Naive B cell (primary cell): ENCODE results near the gene TRAPPC3. TPM values are rescaled to one million over a fixed set of nuclear protein-coding genes. Genes with fewer than 3 reads are reported as not detected.
A peak's percentile ranks its signal among the peaks of the same experiment; 100 is the strongest.

Source experiments
- ATAC-seq, 2 donors: fragments of 150-1000 bp; cut with Tn5 transposase; 2 replicates each; pipeline ENCODE4 v1.10.0; 2021; ENCODE audit warnings: low read depth in 2 of 2, mild to moderate bottlenecking in 2 of 2, moderate library complexity in 2 of 2
- DNase-seq: peaks from one replicate; pipeline ENCODE4 v3.0.0; 2022
- H3K27ac Mint-ChIP-seq, 6 donors: one replicate each; pipeline ENCODE4 v1.8.0; 2020 to 2022; ENCODE audit warnings: mild to moderate bottlenecking in 6 of 6, mixed read lengths in 6 of 6, moderate library complexity in 5 of 6, inconsistent platforms in 2 of 6
- H3K27me3 Mint-ChIP-seq, 3 donors: one replicate each; pipeline ENCODE4 v1.8.0; 2021 to 2022; ENCODE audit warnings: mixed read lengths in 3 of 3, mild to moderate bottlenecking in 1 of 3
- H3K36me3 Mint-ChIP-seq, 2 donors: one replicate each; pipeline ENCODE4 v1.8.0; 2020 to 2022; ENCODE audit warnings: mixed read lengths in 2 of 2, inconsistent platforms in 1 of 2, mild to moderate bottlenecking in 1 of 2
- H3K4me1 Mint-ChIP-seq, 3 donors: one replicate each; pipeline ENCODE4 v1.8.0; 2020 to 2022; ENCODE audit warnings: mixed read lengths in 3 of 3, inconsistent platforms in 1 of 3, mild to moderate bottlenecking in 1 of 3, moderate library complexity in 1 of 3
- H3K4me3 Mint-ChIP-seq, 8 donors: one replicate each; pipeline ENCODE4 v1.8.0; 2020 to 2022; ENCODE audit warnings: mild to moderate bottlenecking in 8 of 8, mixed read lengths in 8 of 8, moderate library complexity in 8 of 8, inconsistent platforms in 2 of 8
- H3K9me3 Mint-ChIP-seq, 7 donors: one replicate each; pipeline ENCODE4 v1.8.0; 2020 to 2022; ENCODE audit warnings: mixed read lengths in 7 of 7, mild to moderate bottlenecking in 5 of 7, inconsistent platforms in 2 of 7, moderate library complexity in 1 of 7
- polyA plus RNA-seq, 6 donors: library from polyadenylated mRNA; unstranded; fragments of 300-500 nt; fragmentation: Illumina TruSeq; gene quantifications; one replicate each; pipeline ENCODE4 v1.2.3, GENCODE V29; 2021; ENCODE audit warnings: low read depth in 6 of 6

TRAPPC3 gene
- polyA plus RNA-seq, 6 donors from 2014 or later, result 103 to 185 (median 109) TPM

DNA sequence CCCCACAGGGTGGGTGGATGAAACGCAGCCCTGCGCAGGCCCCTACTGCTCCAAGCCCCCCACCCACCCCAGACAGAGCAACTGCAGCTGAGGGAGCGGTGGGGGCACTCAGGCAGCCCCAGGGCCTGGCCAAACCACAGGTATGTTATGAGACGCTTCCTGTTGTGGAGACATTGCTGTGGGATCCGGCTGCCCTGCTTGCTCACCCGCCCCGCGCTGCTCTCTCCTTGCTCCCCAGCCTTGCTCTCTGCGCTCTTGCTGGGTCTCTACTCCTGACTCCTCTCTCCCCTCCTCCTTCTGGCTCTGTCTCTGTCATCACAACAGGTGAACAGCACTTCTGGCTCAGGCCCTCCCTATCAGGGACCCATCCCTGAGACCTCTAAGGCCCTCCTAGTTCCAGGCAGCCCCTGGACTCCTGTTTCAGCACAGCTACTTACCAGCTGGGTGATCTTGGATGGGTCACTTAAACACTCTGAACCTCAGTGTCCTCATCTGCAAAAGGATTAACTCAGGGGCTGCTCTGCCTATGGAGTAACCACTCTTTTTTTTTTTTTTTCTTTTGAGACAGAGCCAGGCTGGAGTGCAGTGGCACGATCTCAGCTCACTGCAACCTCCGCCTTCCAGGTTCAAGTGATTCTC, 40.1 kb downstream of the TRAPPC3 start:
- Mint-ChIP-seq H3K4me3 (no peak overlapping the region), H3K9me3 (no peaks in the 10 kb centered on the region), H3K27ac (peak overlapping the region in 3 of 6 donors; percentile 34 to 75 (median 58)), H3K27me3 (peaks cover 0 to 2% (median 0%) of the 10 kb centered on the region in 3 donors), H3K36me3 (no peaks in the 10 kb centered on the region), H3K4me1 (peaks cover 3 to 8% (median 6%) of the 10 kb centered on the region in 3 donors)
- DNase-seq (no peak), ATAC-seq (peak; percentile 25 to 32)

DNA sequence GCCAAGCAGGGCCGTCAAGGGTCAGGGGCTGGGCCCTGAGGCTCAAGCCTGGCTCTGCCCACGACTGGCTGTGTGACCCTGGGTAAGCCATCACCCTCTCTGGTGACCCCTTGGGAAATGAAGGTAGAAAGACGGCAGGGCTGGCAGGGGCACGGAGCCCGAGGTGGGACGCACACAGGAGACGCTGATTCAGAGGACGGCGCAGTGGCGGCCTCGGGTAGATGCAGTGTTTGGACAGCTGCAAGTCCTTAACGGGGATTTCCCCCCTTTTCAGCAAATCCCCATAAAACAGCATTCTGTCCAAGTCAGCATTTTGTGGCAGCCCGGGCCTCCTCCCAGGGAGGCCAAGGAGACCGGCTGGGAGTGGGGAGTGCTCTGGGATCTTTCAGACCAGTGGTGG, 41.0 kb downstream of the TRAPPC3 start:
- DNase-seq (no peak), ATAC-seq (no peak)
- peaks cover 3 to 8% (median 6%) of the 10 kb centered on the region in 3 donors for H3K4me1 Mint-ChIP-seq
- H3K9me3 Mint-ChIP-seq, result no peaks in the 10 kb centered on the region
- H3K27me3 Mint-ChIP-seq, result no peaks in the 10 kb centered on the region
- no peak overlapping the region for H3K27ac Mint-ChIP-seq
- peak overlapping the region in 1 of 8 donors; percentile 9 for H3K4me3 Mint-ChIP-seq
- no peaks in the 10 kb centered on the region for H3K36me3 Mint-ChIP-seq

DNA sequence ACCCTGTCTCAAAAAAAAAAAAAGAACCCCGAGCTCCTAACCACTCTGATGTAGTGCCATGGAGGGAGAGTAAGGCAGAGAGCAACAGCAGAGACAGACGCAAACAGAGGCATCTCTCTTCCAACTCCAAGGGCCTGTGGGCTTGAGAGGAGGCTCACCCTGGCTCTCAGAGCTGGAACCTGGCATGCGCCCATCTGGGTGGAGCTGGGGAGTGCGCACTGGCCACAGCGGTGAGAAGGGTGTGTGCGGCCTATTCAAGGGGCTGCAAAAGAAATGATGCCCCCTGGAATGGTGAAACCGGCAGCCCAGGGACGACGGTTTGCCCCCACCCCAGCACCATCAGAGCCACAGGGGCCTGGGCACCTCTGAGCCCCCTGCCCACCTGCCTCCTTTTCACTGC, 41.9 kb downstream of the TRAPPC3 start:
- Mint-ChIP-seq H3K9me3 (no peaks in the 10 kb centered on the region), H3K27ac (peak overlapping the region in 1 of 6 donors; percentile 20), H3K4me1 (peaks cover 3 to 8% (median 6%) of the 10 kb centered on the region in 3 donors), H3K4me3 (no peak overlapping the region), H3K36me3 (no peaks in the 10 kb centered on the region), H3K27me3 (no peaks in the 10 kb centered on the region)
- ATAC-seq (no peak), DNase-seq (no peak)

DNA sequence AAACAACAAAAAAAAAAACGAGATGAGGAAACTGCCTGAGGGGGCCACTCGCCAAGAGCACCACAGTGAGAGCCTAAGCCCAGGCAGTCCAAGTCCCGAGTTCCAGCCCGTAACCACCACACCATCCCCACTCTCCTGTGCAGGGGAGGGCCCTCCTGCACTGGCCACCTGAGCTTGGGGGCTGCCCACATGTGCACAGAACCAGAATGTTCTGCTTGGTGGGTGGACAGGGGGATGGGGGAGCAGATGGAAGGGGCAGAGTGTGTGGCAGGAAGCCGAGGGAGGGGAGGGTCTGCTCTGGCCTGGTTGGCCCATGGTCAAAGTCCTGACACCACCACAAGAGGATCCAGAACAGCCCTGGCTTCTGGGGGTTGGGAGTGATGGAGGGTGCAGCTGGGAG, 43.0 kb downstream of the TRAPPC3 start:
- Mint-ChIP-seq H3K36me3 (no peaks in the 10 kb centered on the region), H3K4me3 (no peak overlapping the region), H3K27me3 (no peaks in the 10 kb centered on the region)

DNA sequence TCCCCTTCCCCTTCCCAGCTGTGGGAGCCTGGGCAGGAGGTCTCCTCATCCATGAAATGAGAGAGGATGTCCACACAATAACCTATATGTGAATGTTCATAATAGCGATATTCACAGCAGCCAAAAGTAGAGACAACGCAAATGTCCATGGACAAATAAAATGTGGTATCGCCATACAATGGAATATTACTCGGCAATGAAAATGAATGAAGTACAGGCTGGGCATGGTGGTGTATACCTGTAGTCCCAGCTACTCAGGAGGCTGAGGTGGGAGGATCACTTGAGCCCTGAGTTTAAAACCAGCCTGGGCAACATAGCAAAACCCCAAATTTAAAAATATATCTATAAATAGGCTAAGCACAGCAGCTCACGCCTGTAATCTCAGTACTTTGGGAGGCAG, 47.7 kb downstream of the TRAPPC3 start:
- H3K27me3 Mint-ChIP-seq, result no peaks in the 10 kb centered on the region
- ATAC-seq, result no peak
- H3K4me1 Mint-ChIP-seq, result peaks cover 0 to 6% (median 0%) of the 10 kb centered on the region in 3 donors
- DNase-seq, result no peak
- no peaks in the 10 kb centered on the region for H3K9me3 Mint-ChIP-seq
- no peaks in the 10 kb centered on the region for H3K36me3 Mint-ChIP-seq
- no peak overlapping the region for H3K4me3 Mint-ChIP-seq
- H3K27ac Mint-ChIP-seq, result peak overlapping the region in 1 of 6 donors; percentile 47

More for the DNA sequence above, 43.0 kb downstream of the TRAPPC3 start:
- Mint-ChIP-seq H3K4me1 (peaks cover 2 to 6% (median 6%) of the 10 kb centered on the region in 3 donors), H3K27ac (no peak overlapping the region), H3K9me3 (no peaks in the 10 kb centered on the region)
- ATAC-seq, result no peak
- no peak for DNase-seq

DNA sequence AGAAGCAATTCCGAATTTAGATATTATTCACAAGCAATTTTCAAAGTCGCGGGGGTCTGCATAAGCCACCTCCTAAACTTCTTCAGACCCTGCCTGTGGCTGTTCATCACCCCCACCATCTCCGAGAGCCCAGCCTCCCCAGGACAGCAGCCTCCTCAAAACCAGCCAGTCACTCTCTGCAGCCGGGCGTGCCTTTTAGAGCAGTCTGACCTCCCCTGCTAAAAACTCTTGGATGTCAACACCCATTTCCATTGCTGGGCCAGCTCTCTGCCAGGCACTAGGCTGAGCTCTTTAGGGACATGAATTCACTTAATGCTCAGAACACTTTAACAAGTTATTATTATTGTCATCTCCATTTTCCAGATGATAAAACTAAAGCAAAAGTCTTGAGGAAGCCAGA, 48.9 kb downstream of the TRAPPC3 start:
- ATAC-seq (no peak), DNase-seq (no peak)
- no peaks in the 10 kb centered on the region for H3K9me3 Mint-ChIP-seq
- H3K27me3 Mint-ChIP-seq, result no peaks in the 10 kb centered on the region
- H3K27ac Mint-ChIP-seq, result no peak overlapping the region
- no peak overlapping the region for H3K4me3 Mint-ChIP-seq
- H3K4me1 Mint-ChIP-seq, result peaks cover 0 to 6% (median 0%) of the 10 kb centered on the region in 3 donors
- H3K36me3 Mint-ChIP-seq, result no peaks in the 10 kb centered on the region

DNA sequence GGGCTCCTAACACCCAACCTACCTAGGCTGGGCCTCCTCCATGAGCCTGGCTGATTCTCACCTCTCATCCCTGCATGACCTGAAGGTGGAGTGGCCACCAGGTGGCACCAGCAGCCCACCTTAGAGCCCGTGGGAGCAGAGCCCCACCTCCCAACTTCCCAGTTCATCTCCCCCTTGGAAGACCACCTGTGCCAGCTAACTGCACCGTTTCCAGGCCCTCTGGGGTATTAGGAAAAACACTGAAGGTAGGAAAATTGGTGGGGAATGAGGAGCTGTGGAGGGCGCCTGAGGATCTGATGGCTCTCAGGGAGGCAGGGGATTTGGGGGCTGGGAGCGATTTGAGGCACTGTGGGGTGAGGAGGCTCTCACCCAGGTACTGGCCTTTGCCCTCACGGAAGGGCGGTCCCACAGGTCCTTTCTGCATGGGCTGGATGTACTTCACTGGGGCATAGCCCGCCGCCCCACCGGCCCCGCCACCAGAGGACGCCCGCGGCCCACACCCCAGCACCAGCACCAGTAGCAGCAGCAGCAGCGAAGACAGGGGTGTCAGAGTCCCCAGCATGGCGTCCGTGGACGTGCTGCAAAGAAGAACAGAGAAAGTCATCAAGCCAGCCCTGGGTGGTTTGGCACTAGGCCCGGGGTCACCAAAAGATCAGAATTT, 49.5 kb downstream of the TRAPPC3 start:
- DNase-seq (peak; percentile 67), ATAC-seq (peak; percentile 88 to 89)
- H3K27me3 Mint-ChIP-seq, result no peaks in the 10 kb centered on the region
- H3K9me3 Mint-ChIP-seq, result no peaks in the 10 kb centered on the region
- no peaks in the 10 kb centered on the region for H3K36me3 Mint-ChIP-seq
- H3K4me3 Mint-ChIP-seq, result no peak overlapping the region
- H3K4me1 Mint-ChIP-seq, result peaks cover 0 to 6% (median 0%) of the 10 kb centered on the region in 3 donors
- H3K27ac Mint-ChIP-seq, result peak overlapping the region in 3 of 6 donors; percentile 19 to 53 (median 20)

DNA sequence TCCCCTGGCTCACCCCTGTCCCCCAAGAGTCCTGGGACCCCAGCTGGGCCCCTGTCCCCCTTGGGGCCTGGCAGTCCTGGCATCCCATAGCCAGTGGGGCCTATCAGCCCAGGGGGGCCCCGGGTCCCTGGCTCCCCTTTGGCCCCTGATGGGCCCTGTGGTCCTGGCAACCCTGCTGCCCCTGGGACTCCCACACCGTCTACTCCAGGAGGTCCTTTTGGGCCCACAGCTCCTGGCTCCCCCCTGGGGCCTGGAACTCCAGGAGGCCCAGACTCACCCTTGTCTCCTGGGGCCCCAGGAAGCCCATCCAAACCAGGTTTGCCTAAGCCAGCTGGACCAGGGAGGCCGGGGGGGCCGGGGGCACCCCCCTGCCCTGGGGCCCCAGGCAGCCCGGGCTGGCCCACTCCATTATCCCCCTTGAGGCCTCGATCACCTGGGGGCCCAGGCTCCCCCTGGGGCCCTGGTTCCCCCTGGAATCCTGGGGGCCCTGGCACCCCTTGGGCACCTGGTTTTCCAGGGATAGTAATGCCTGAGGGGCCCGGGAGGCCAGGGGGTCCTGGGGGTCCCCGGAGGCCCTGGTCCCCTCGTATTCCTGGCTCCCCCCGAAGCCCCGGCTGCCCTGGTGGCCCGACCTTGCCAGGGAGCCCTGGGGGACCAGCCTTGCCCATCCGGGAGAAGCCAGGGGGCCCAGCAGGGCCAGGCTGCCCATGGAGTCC, 50.5 kb downstream of the TRAPPC3 start:
- DNase-seq, result no peak
- Mint-ChIP-seq H3K4me1 (peaks cover 0 to 6% (median 0%) of the 10 kb centered on the region in 3 donors), H3K27ac (no peak overlapping the region), H3K36me3 (no peaks in the 10 kb centered on the region), H3K27me3 (no peaks in the 10 kb centered on the region), H3K4me3 (no peak overlapping the region), H3K9me3 (no peaks in the 10 kb centered on the region)
- ATAC-seq, result no peak

DNA sequence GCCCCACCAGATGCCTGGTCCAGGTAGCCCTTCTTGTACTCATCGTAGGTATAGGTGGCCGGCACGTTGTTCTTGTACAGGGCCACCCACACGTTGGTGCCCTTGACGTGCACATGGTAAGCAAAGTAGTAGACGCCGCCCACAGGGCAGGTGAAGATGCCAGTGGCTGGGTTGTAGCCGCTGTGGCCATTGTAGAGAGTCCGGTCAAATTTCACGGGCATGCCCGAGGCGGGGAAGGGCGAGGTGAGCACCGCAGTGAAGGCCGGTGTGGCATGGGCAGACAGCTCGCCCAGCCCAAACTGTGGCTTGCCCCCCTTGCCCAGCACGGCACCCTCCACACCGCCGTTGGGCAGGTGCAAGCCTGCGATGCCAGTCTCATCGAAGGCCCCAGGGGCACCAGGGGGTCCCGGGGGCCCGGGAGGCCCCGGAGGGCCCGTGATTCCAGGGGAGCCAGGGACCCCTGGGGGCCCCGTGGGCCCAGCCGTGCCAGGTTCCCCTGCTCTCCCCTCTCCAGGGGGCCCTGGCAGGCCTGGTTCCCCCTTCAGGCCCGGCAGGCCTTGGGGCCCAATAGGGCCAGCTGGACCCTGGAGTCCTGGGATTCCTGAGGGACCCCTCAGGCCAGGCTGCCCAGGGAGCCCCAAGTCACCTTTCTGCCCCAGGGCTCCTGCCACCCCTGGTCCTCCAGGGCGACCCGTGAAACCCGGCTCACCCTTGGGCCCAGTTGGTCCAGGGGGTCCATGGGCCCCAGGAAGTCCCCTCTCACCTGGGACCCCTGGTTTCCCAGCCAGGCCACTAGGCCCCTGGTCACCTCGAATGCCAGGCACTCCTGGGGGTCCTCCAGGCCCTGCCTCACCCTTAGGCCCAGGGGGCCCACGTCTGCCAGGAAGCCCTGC, 51.3 kb downstream of the TRAPPC3 start:
- DNase-seq (no peak), ATAC-seq (no peak)
- Mint-ChIP-seq H3K4me1 (peaks cover 0 to 6% (median 0%) of the 10 kb centered on the region in 3 donors), H3K4me3 (no peak overlapping the region), H3K27me3 (no peaks in the 10 kb centered on the region), H3K36me3 (no peaks in the 10 kb centered on the region), H3K9me3 (no peaks in the 10 kb centered on the region), H3K27ac (no peak overlapping the region)

DNA sequence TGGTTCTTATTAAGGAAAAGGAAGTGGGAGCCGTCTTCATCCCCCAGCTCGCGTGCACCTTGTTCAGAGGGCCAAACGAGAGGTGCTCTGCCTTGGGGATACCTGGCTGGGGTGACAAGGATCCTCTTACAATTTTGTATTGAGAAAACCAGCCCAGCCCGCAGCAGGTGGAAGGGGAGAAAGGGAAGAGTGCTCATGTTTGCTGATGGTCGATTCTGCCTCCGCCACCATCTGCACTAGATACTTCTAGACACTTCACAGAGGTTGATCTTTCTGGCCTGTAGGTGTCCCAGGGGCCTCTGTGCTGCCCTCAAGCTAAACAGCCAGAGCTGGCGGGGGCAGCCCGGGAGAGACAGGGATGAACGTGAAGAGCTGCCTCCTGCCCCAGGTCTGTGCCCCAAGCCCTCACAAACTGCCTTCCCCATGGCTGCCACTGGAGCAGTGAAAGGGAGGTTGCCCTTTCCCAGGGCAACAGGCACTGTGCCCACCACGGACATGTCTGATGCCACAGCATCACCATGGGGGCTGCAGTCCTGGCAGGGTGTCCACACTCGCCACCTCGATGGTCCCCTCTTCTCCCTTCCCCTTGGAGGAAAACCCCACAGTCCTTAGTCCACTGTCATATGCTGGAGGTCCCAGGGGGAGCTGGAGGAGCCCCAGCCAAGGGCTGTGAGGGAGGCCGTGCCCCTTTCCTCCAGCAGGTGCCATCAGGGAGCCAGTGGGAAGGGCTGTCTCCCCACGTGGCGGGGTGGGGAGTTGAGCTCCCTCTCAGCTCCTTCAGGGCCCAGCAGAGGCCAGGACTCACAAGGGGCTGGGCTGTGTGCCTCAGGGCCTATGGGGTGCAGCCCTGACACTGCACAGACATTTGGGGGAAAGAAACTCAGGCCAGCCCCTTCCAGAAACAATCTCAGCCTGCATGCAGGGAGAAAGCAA, 52.5 kb downstream of the TRAPPC3 start:
- Mint-ChIP-seq H3K27me3 (no peaks in the 10 kb centered on the region), H3K4me3 (no peak overlapping the region), H3K4me1 (peaks cover 0 to 10% (median 0%) of the 10 kb centered on the region in 3 donors), H3K27ac (peak overlapping the region in 4 of 6 donors; percentile 8 to 94 (median 42)), H3K9me3 (no peaks in the 10 kb centered on the region), H3K36me3 (no peaks in the 10 kb centered on the region)
- no peak for DNase-seq
- ATAC-seq, result no peak

DNA sequence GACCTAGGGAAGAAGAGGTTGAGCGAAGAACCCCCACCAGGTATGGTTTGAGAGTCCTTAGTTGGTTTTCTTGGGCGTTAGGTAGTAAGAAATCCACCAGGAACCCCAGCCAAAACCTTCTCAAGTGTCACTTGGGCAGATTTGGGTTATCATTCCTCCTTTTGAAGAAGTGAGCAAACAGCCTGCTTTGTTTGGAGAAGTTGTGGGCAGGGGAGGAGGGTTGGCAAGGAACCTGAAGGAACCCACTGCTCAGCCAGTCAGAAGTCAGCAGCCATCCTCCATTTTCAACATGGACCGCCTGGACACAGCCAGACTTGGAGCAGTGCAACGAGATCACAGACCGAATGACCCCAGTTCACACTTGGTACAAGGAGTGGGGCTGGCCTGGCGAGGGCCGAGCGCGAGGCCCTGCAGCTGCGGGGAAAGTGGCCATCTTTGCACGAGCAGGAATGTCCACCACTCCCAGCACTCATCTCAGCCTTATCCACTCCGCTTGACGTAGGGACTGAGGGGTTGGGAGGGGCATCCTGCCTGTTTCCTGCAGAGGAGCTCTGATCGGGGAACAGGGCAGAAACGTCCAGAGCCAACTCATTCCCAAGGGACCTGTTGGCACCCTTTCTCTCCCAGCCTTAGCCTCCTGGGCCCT, 53.4 kb downstream of the TRAPPC3 start:
- H3K27ac Mint-ChIP-seq, result peak overlapping the region in 2 of 6 donors; percentile 8 to 29
- DNase-seq, result no peak

DNA sequence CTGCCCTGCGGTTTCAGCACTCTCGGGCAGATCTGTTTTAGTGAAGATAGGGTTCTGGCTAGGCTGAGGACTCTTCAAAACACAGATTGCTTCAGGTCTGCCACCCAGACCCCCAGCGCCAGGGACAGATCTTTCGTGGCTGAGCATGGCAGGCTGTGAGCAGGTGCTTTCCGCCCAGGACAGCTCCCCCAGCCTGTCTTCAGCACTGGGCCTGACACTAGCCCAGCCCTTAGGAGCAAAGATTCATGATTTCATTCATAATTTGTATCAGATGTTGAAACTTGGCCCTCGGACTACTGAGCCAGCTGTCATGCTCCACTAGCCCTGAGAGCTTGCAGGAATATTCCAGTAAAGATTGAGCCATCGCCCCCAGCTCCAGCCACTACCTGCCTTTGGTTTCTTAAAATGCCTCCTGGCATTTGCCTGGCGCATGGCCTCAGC, 54.6 kb downstream of the TRAPPC3 start:
- Mint-ChIP-seq H3K36me3 (no peaks in the 10 kb centered on the region), H3K27ac (no peak overlapping the region), H3K9me3 (no peaks in the 10 kb centered on the region), H3K27me3 (no peaks in the 10 kb centered on the region), H3K4me1 (peaks cover 5 to 19% (median 7%) of the 10 kb centered on the region in 3 donors), H3K4me3 (no peak overlapping the region)
- no peak for DNase-seq
- no peak for ATAC-seq

More for the DNA sequence above, 53.4 kb downstream of the TRAPPC3 start:
- Mint-ChIP-seq H3K36me3 (no peaks in the 10 kb centered on the region), H3K4me1 (peaks cover 0 to 18% (median 0%) of the 10 kb centered on the region in 3 donors), H3K4me3 (no peak overlapping the region), H3K27me3 (no peaks in the 10 kb centered on the region), H3K9me3 (no peaks in the 10 kb centered on the region)
- ATAC-seq, result no peak
